H1 (cell line): ENCODE data around the gene MYL11. TPM values are rescaled to one million over a fixed set of nuclear protein-coding genes. Genes with fewer than 3 reads are reported as not detected.

Experiments
- CTCF ChIA-PET: fragments of 300-600 bp; sonication (Branson Sonifier 250); formaldehyde crosslinking; loops from one replicate; lab custom pipeline; 2021; ENCODE audit not compliant: partially characterized antibody; lab: Charles Lee
- POLR2A ChIA-PET: fragments of 300-600 bp; sonication (Branson Sonifier 250); formaldehyde crosslinking; loops from one replicate; lab custom pipeline; 2021; ENCODE audit warnings: inconsistent platforms; ENCODE audit not compliant: partially characterized antibody; lab: Charles Lee
- DNase-seq, 2 experiments: peaks; one replicate each; pipeline versions ENCODE4 v3.0.0 to v3.0.0-alpha.2; 2010 to 2022; ENCODE audit warnings: low spot score in 2 of 2, low read depth in 1 of 2, mixed read lengths in 1 of 2
- FAIRE-seq: peaks from 2 replicates; lab custom pipeline; 2011; peaks lifted over from hg19 to GRCh38; lab: Jason Lieb, UNC
- H2AFZ ChIP-seq: 2 replicates; pipeline ENCODE4 v1.8.1; 2012; ENCODE audit warnings: low read length, inconsistent platforms
- H2AK5ac ChIP-seq: 2 replicates; pipeline ENCODE4 v1.6.1; 2013; ENCODE audit warnings: low read depth, low read length
- H2BK120ac ChIP-seq: replicated peaks from 2 replicates; pipeline ENCODE3; 2013; ENCODE audit warnings: low read depth, low read length, inconsistent platforms
- H2BK12ac ChIP-seq: 2 replicates; pipeline ENCODE4 v1.6.1; 2013; ENCODE audit warnings: low read depth, low read length
- H2BK15ac ChIP-seq: 2 replicates; pipeline ENCODE4 v1.6.1; 2013; ENCODE audit warnings: low read length
- H2BK20ac ChIP-seq: 2 replicates; pipeline ENCODE4 v1.6.1; 2013; ENCODE audit warnings: low read length
- H2BK5ac ChIP-seq: 2 replicates; pipeline ENCODE4 v1.6.1; 2013; ENCODE audit warnings: low read depth, low read length
- H3K14ac ChIP-seq: 2 replicates; pipeline ENCODE4 v1.6.1; 2013; ENCODE audit warnings: inconsistent platforms; ENCODE audit not compliant: insufficient read length
- H3K18ac ChIP-seq: 2 replicates; pipeline ENCODE4 v1.6.1; 2013; ENCODE audit warnings: low read length; ENCODE audit errors: extremely low read depth
- H3K23ac ChIP-seq: 2 replicates; pipeline ENCODE4 v1.6.1; 2013; ENCODE audit warnings: inconsistent platforms; ENCODE audit not compliant: insufficient read length
- H3K23me2 ChIP-seq: 2 replicates; pipeline ENCODE4 v1.6.1; 2013; ENCODE audit warnings: low read depth, low read length
- H3K27ac ChIP-seq: 2 replicates; pipeline ENCODE4 v1.6.1; 2011; ENCODE audit warnings: low read depth, low read length, inconsistent platforms
- H3K27me3 ChIP-seq, 4 experiments: replicated peaks in 1 of 4; 1 replicate in 1 of 4; 2 replicates in 3 of 4; pipeline versions ENCODE4 v1.6.1 to v1.8.1; 2011 to 2013; ENCODE audit warnings: low read length in 3 of 4, mild to moderate bottlenecking in 3 of 4, inconsistent platforms in 2 of 4, mixed read lengths in 2 of 4, moderate library complexity in 1 of 4; ENCODE audit not compliant: control insufficient read depth in 3 of 4, insufficient read depth in 3 of 4; ENCODE audit errors: extremely low read depth in 1 of 4
- H3K36me3 ChIP-seq, 4 experiments: 2 replicates each; pipeline versions ENCODE4 v1.6.1 to v1.8.1; 2011 to 2013; ENCODE audit warnings: mild to moderate bottlenecking in 4 of 4, low read length in 3 of 4, moderate library complexity in 2 of 4, control low read depth in 1 of 4, inconsistent platforms in 1 of 4; ENCODE audit not compliant: insufficient read depth in 4 of 4, control insufficient read depth in 2 of 4
- H3K4ac ChIP-seq: replicated peaks from 2 replicates; pipeline ENCODE3; 2013; ENCODE audit warnings: low read length, low read depth, mixed read lengths, inconsistent platforms; ENCODE audit not compliant: insufficient read length
- H3K4me1 ChIP-seq, 4 experiments: replicated peaks in 1 of 4; 1 replicate in 1 of 4; 2 replicates in 3 of 4; pipeline versions ENCODE4 v1.6.1 to v1.8.1; 2011 to 2013; ENCODE audit warnings: low read length in 3 of 4, inconsistent platforms in 2 of 4, mixed read lengths in 1 of 4; ENCODE audit not compliant: insufficient read depth in 4 of 4, control insufficient read depth in 3 of 4
- H3K4me2 ChIP-seq, 2 experiments: 2 replicates each; pipeline versions ENCODE4 v1.6.1 to v1.8.1; 2011 to 2013; ENCODE audit warnings: low read depth in 2 of 2, low read length in 2 of 2, control low read depth in 1 of 2, inconsistent platforms in 1 of 2, mild to moderate bottlenecking in 1 of 2; ENCODE audit not compliant: insufficient read depth in 1 of 2
- H3K4me3 ChIP-seq, 4 experiments: fragments of 200-600, 300-600 bp in 1 of 4; sonication (generic), shearing (Covaris generic), sonication (Bioruptor Twin) in 1 of 4; 2 replicates each; pipeline versions ENCODE4 v1.5.1 to v1.8.1; 2011 to 2016; ENCODE audit warnings: low read length in 4 of 4, low read depth in 3 of 4, control low read depth in 2 of 4, inconsistent platforms in 2 of 4, mild to moderate bottlenecking in 2 of 4, mixed read lengths in 1 of 4, moderate library complexity in 1 of 4; ENCODE audit not compliant: insufficient read depth in 2 of 4; ENCODE audit errors: extremely low read depth in 1 of 4
- H3K56ac ChIP-seq: replicated peaks from 2 replicates; pipeline ENCODE3; 2013; ENCODE audit warnings: low read depth, mild to moderate bottlenecking, mixed read lengths, low read length, inconsistent platforms; ENCODE audit not compliant: insufficient read length
- H3K79me1 ChIP-seq: 2 replicates; pipeline ENCODE4 v1.6.1; 2013; ENCODE audit warnings: low read depth, low read length, control low read depth
- H3K79me2 ChIP-seq, 2 experiments: 2 replicates each; pipeline versions ENCODE4 v1.6.1 to v1.8.1; 2012 to 2013; ENCODE audit warnings: low read length in 2 of 2, mild to moderate bottlenecking in 2 of 2, inconsistent platforms in 1 of 2; ENCODE audit not compliant: insufficient read depth in 2 of 2, control insufficient read depth in 1 of 2
- H3K9ac ChIP-seq, 4 experiments: replicated peaks in 1 of 4; 1 replicate in 1 of 4; 2 replicates in 3 of 4; pipeline versions ENCODE4 v1.6.1 to v1.8.1; 2011 to 2013; ENCODE audit warnings: low read depth in 3 of 4, low read length in 3 of 4, control low read depth in 2 of 4, mild to moderate bottlenecking in 2 of 4, moderate library complexity in 2 of 4, inconsistent platforms in 1 of 4; ENCODE audit errors: extremely low read depth in 1 of 4
- H3K9me3 ChIP-seq, 2 experiments: 2 replicates each; pipeline versions ENCODE4 v1.6.1 to v1.8.1; 2012 to 2013; ENCODE audit warnings: mild to moderate bottlenecking in 2 of 2, moderate library complexity in 2 of 2, control low read depth in 1 of 2, inconsistent platforms in 1 of 2, low read depth in 1 of 2, low read length in 1 of 2, mixed read lengths in 1 of 2; ENCODE audit not compliant: insufficient read depth in 2 of 2
- H4K20me1 ChIP-seq, 2 experiments: replicated peaks in 1 of 2; 2 replicates each; pipeline versions ENCODE3 to v1.8.1; 2011 to 2013; ENCODE audit warnings: inconsistent platforms in 2 of 2, low read length in 2 of 2, mild to moderate bottlenecking in 1 of 2; ENCODE audit not compliant: insufficient read depth in 2 of 2, control insufficient read depth in 1 of 2
- H4K5ac ChIP-seq: 2 replicates; pipeline ENCODE4 v1.6.1; 2013; ENCODE audit warnings: low read length, low read depth, mixed read lengths, inconsistent platforms; ENCODE audit not compliant: insufficient read length
- H4K8ac ChIP-seq: 2 replicates; pipeline ENCODE4 v1.8.0; 2013; ENCODE audit warnings: mild to moderate bottlenecking, moderate library complexity, low read length, inconsistent platforms; ENCODE audit not compliant: insufficient read depth; ENCODE audit errors: extremely low read depth
- H4K91ac ChIP-seq: replicated peaks from 2 replicates; pipeline ENCODE3; 2013; ENCODE audit warnings: low read length, mixed read lengths, inconsistent platforms; ENCODE audit not compliant: insufficient read length
- ASH2L ChIP-seq: fragments of 200-600, 300-600 bp; sonication (generic); IDR thresholded peaks from one replicate; pipeline ENCODE4 v1.7.1; 2017; ENCODE audit warnings: low read length
- CBX5 ChIP-seq: fragments of 300-800, 300-1000 bp; sonication (generic); IDR thresholded peaks from 2 replicates; pipeline ENCODE4 v1.7.1; 2016; ENCODE audit warnings: antibody characterized with exemption, low read length, low read depth
- RNF2 ChIP-seq: fragments of 200-900, 300-1000 bp; sonication (generic); IDR thresholded peaks from 2 replicates; pipeline ENCODE4 v1.7.1; 2016; ENCODE audit warnings: borderline replicate concordance, low read depth, mild to moderate bottlenecking, antibody characterized with exemption, low read length; ENCODE audit not compliant: poor library complexity, severe bottlenecking; ENCODE audit errors: missing control alignments
- SP2 ChIP-seq: IDR thresholded peaks from 2 replicates; pipeline ENCODE4 v1.6.1; 2012; ENCODE audit warnings: mild to moderate bottlenecking, low read length, inconsistent platforms
- TAF7 ChIP-seq: optimal IDR thresholded peaks from 2 replicates; pipeline ENCODE3; 2011; ENCODE audit warnings: low read depth, mild to moderate bottlenecking, inconsistent platforms, low read length, moderate library complexity, borderline replicate concordance
- WGBS, 2 experiments: shearing (Covaris generic) in 1 of 2; methylation state at CpG; one replicate each; pipeline versions ENCODE4 v1.1.6 to v1.1.7; 2013 to 2015; ENCODE audit warnings: low lambda C conversion rate in 2 of 2, mixed read lengths in 2 of 2, inconsistent platforms in 1 of 2, low coverage in 1 of 2, missing lambda C conversion rate in 1 of 2; ENCODE audit not compliant: insufficient replicate concordance in 2 of 2, insufficient coverage in 1 of 2, insufficient read length in 1 of 2; ENCODE audit errors: extremely low coverage in 1 of 2, missing lambda C conversion rate in 1 of 2; 5-methylcytosine and 5-hydroxymethylcytosine counted together
- polyA plus RNA-seq, 7 experiments: library from polyadenylated mRNA; depleted of rRNA in 3 of 7; stranded (reverse) in 5 of 7; unstranded in 2 of 7; fragments of >200 nt in 5 of 7; fragments of 200-250 nt in 2 of 7; gene quantifications; 1 replicate in 5 of 7; 2 replicates in 1 of 7; 4 replicates in 1 of 7; pipeline versions ENCODE4 v1.2.1 to v1.2.3, GENCODE V29; 2011 to 2013; ENCODE audit warnings: missing spikeins in 2 of 7, mixed read lengths in 2 of 7
- total RNA-seq: library from RNA; stranded (reverse); fragmentation: NEBNext Ultra II Directional; extraction: Animal tissue kit (Norgen Biotek cat#: 25700); gene quantifications from 2 replicates; pipeline ENCODE4 v1.2.1, GENCODE V29; 2021

MYL11 gene
- total and polyA plus RNA-seq, 2 of the 8 experiments (the other 6 are each of a cell fraction or from before 2014, with no cell fraction given): 1.2 to 1.4 TPM

DNA sequence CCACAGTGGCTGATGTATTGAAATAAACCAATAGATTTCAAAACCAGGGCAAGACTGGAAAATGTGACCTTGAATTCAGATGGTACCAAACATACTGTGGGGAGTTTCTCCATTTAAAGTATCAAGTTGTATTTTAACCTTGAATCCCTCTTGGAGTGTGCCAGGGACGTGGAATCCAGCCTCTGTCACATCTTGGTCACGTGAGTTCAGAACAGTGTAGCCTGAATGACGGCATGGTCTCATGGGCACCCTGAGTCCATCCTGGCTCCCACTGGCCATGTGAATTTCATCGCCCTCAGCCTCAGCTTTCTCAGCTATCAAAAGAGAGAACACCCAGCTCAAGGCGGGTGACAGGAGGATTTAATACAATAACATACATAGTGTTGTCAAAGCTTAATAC is 39.6 kb downstream of the MYL11 start:
- no peak overlapping the region for H4K8ac ChIP-seq
- FAIRE-seq (no peak), DNase-seq (no peak)
- H3K79me2 ChIP-seq: no peaks in the 10 kb centered on the region
- H3K18ac ChIP-seq: no peak overlapping the region
- no peak overlapping the region for H2AFZ ChIP-seq
- peaks cover 3 to 7% (median 5%) of the 10 kb centered on the region in 4 experiments; a peak in 6 of 7 replicates for H3K4me1 ChIP-seq
- ChIA-PET POLR2A (interaction anchor here (0.9 to 1.5 kb wide), 3 partner anchors 11 to 264 kb away, joined by 3 to 4 read pairs (median 3); partner anchors contain the start of gene ZNF48), CTCF (interaction anchor here (1.1 to 1.5 kb wide), 2 partner anchors 36 to 121 kb away, joined by 3 to 4 read pairs; no protein-coding TSS in a partner anchor)
- H3K9me3 ChIP-seq: no peaks in the 10 kb centered on the region
- H3K23me2 ChIP-seq: peaks cover 4% of the 10 kb centered on the region; the same call in 1 of the 2 replicates
- H2BK120ac ChIP-seq: no peak overlapping the region
- no peak overlapping the region for H3K4ac ChIP-seq
- no peak overlapping the region for H3K4me2 ChIP-seq
- H3K36me3 ChIP-seq: peaks cover 0 to 11% (median 4%) of the 10 kb centered on the region in 4 experiments; a peak in 7 of 8 replicates
- no peak overlapping the region for H2BK5ac ChIP-seq
- H4K91ac ChIP-seq: no peak overlapping the region
- TF ChIP-seq RNF2 (no peak), TAF7 (no peak), SP2 (no peak), CBX5 (no peak), ASH2L (no peak)
- H2BK12ac ChIP-seq: no peak overlapping the region
- no peak overlapping the region for H3K56ac ChIP-seq
- H4K5ac ChIP-seq: no peak overlapping the region
- H3K14ac ChIP-seq: no peak overlapping the region
- no peak overlapping the region; the same call in 1 of the 2 replicates for H2BK15ac ChIP-seq
- no peak overlapping the region for H3K4me3 ChIP-seq
- H3K23ac ChIP-seq: no peak overlapping the region
- H3K79me1 ChIP-seq: peaks cover 5% of the 10 kb centered on the region; the same call in 1 of the 2 replicates
- no peak overlapping the region for H3K9ac ChIP-seq
- no peaks in the 10 kb centered on the region for H3K27me3 ChIP-seq
- 93% methylated on average over 5 of the region's 5 CpGs; no CpG with 5 or more reads in 1 of the 2 experiments for WGBS, 2 experiments
- H4K20me1 ChIP-seq: peaks cover 2 to 18% of the 10 kb centered on the region in 2 experiments
- no peak overlapping the region for H2BK20ac ChIP-seq
- no peak overlapping the region for H3K27ac ChIP-seq
- H2AK5ac ChIP-seq: no peak overlapping the region
